ENCODE results near the gene TRIO.

Gene TRIO

DNA sequence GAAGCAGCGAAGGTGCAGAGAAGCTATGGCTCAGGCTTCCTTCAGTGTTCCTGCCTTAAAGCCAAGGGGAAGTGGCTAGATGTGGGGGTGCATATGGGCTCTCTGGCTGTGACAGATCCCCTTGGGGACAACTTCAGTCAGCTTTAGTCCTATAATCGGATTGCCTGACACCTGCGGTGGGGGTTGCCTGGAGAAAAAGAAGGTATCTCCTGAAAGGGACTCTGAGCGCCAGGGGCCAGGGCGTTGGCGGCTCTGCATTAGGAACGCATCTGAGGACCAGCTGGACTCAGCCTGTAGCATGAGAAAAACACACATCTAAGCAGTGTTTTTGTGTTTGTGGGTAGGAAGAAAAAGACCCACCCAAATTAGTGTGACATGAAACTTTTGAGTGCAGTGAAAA lies 354.2 kb downstream of the TRIO start:
- no peaks in the 10 kb centered on the region for H3K9me3 ChIP-seq (ENCODE audit: control insufficient read depth in 1 of 2, low read length in 2 of 2)
- no peak overlapping the region for H3K4me3 ChIP-seq (ENCODE audit: low read depth in 1 of 2, low read length in 2 of 2)
- H3K27me3 ChIP-seq (ENCODE audit: control insufficient read depth in 1 of 2, insufficient read depth in 2 of 2, low read length in 2 of 2): no peaks in the 10 kb centered on the region
- peaks cover 33 to 62% of the 10 kb centered on the region in 2 donors for H3K36me3 ChIP-seq (ENCODE audit: control insufficient read depth in 1 of 2, insufficient read depth in 2 of 2, low read length in 2 of 2)
- H3K27ac ChIP-seq (ENCODE audit: low read depth, low read length): no peak overlapping the region
- peaks cover 5 to 8% of the 10 kb centered on the region in 2 donors for H3K4me1 ChIP-seq (ENCODE audit: control insufficient read depth in 1 of 2, insufficient read depth in 2 of 2, low read length in 2 of 2)
- no peak overlapping the region for H3K9ac ChIP-seq (ENCODE audit: low read depth in 1 of 2, low read length in 2 of 2)

DNA sequence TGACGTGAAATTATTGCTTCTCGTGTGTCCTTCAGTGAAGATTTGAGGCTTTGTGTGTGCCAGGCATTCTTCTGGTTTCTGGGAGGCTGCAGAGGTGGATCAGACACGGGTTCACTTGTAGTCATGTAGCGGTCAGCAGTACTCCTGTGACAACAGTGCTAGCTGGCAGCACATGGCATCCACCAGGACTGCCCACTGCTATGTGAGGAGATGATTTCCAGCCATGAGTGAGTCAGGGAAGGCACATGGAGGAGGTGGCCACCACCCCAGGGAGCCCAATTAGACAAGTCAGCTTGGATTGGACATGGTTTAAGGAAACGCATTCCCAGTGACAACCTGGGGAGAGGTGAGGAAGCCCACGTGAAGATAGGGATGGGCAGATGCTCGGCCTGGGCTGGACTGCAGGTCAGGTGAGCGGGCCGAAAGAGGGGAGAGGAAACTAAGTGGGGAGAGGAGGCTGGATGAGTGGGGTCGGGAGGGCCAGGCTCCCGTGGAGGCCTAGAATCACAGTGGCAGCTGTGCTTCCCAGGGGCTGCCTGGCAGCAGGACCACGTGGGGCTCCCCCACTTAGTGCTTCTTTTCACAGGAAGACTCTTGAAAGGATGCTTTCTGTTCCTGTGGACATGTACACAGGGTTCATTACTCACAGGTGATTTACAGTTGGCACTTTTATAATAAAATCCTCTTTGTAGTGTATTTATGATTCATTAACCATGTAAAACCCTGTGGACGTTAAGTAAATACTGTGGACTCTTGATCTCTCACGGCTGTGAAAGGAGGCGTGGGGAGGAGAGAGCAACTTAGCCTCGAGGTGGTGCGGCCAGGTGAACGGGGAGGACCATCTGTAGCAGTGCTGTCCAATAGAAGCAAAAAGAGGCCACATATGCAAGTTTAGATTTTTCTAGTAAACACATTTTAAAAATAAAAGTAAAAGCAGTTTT lies 358.5 kb downstream of the TRIO start:
- Histone ChIP-seq H3K9me3 (ENCODE audit: control insufficient read depth in 1 of 2, low read length in 2 of 2) (no peaks in the 10 kb centered on the region), H3K27me3 (ENCODE audit: control insufficient read depth in 1 of 2, insufficient read depth in 2 of 2, low read length in 2 of 2) (no peaks in the 10 kb centered on the region), H3K4me3 (ENCODE audit: low read depth in 1 of 2, low read length in 2 of 2) (no peak overlapping the region), H3K27ac (ENCODE audit: low read depth, low read length) (no peak overlapping the region), H3K36me3 (ENCODE audit: control insufficient read depth in 1 of 2, insufficient read depth in 2 of 2, low read length in 2 of 2) (peaks cover 22 to 69% of the 10 kb centered on the region in 2 donors), H3K4me1 (ENCODE audit: control insufficient read depth in 1 of 2, insufficient read depth in 2 of 2, low read length in 2 of 2) (peaks cover 5 to 8% of the 10 kb centered on the region in 2 donors), H3K9ac (ENCODE audit: low read depth in 1 of 2, low read length in 2 of 2) (no peak overlapping the region)

DNA sequence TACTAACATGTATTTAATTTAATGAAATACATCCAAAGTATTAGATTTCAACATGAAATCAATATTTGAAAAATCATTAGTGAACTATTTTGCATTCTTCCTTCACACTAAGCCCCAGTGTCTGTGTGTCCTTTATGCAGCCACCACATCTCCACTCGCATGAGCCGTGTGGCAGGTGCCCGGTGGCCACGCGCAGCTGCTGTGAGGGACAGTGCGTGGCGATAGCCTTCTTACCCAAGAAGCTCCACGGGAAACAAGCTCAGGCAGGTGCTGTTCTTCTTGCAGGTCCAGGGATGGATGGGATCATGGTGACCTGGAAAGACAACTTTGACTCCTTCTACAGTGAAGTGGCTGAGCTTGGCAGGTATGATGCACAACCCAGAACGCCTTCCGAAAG lies 359.1 kb downstream of the TRIO start:
- Histone ChIP-seq H3K9me3 (ENCODE audit: control insufficient read depth in 1 of 2, low read length in 2 of 2) (no peaks in the 10 kb centered on the region), H3K9ac (ENCODE audit: low read depth in 1 of 2, low read length in 2 of 2) (no peak overlapping the region), H3K27me3 (ENCODE audit: control insufficient read depth in 1 of 2, insufficient read depth in 2 of 2, low read length in 2 of 2) (no peaks in the 10 kb centered on the region), H3K36me3 (ENCODE audit: control insufficient read depth in 1 of 2, insufficient read depth in 2 of 2, low read length in 2 of 2) (peaks cover 16 to 68% of the 10 kb centered on the region in 2 donors), H3K4me1 (ENCODE audit: control insufficient read depth in 1 of 2, insufficient read depth in 2 of 2, low read length in 2 of 2) (peaks cover 5 to 8% of the 10 kb centered on the region in 2 donors), H3K4me3 (ENCODE audit: low read depth in 1 of 2, low read length in 2 of 2) (no peak overlapping the region), H3K27ac (ENCODE audit: low read depth, low read length) (no peak overlapping the region)

DNA sequence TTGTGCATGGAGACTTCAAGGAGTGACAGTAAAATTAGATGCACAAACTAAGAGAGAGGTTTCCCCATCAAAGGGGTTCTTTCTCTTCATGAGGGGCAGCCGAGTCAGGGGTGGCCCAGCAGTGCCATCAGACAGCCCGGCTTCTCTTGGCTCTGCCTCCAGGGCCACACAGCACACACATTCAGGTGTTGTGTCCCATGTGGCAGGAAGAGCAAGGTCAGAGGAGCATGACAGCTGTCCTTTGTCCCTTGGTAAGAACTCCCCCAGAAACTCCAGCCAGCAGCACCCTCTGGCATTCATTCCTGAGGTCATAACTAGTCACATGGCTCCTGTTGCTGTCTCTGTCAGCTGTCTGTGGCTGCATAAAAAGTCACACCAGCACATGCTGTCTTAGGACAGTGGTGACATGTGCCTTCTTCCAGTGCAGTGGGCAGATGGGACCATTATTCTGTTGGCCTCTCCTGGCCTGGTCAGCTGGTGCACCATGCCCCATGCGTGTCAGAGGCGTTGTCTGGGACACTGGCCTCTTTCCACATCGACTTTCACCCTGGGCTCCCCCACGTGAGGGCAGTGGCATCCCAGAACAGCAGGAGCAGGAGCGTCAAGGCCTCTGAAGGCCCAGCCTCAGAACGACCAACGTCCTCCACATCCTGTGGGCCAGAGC lies 360.0 kb downstream of the TRIO start:
- no peaks in the 10 kb centered on the region for H3K27me3 ChIP-seq (ENCODE audit: control insufficient read depth in 1 of 2, insufficient read depth in 2 of 2, low read length in 2 of 2)
- peaks cover 5 to 8% of the 10 kb centered on the region in 2 donors for H3K4me1 ChIP-seq (ENCODE audit: control insufficient read depth in 1 of 2, insufficient read depth in 2 of 2, low read length in 2 of 2)
- no peak overlapping the region for H3K9ac ChIP-seq (ENCODE audit: low read depth in 1 of 2, low read length in 2 of 2)
- H3K36me3 ChIP-seq (ENCODE audit: control insufficient read depth in 1 of 2, insufficient read depth in 2 of 2, low read length in 2 of 2): peaks cover 21 to 68% of the 10 kb centered on the region in 2 donors
- H3K9me3 ChIP-seq (ENCODE audit: control insufficient read depth in 1 of 2, low read length in 2 of 2): no peaks in the 10 kb centered on the region
- H3K27ac ChIP-seq (ENCODE audit: low read depth, low read length): no peak overlapping the region
- no peak overlapping the region for H3K4me3 ChIP-seq (ENCODE audit: low read depth in 1 of 2, low read length in 2 of 2)

DNA sequence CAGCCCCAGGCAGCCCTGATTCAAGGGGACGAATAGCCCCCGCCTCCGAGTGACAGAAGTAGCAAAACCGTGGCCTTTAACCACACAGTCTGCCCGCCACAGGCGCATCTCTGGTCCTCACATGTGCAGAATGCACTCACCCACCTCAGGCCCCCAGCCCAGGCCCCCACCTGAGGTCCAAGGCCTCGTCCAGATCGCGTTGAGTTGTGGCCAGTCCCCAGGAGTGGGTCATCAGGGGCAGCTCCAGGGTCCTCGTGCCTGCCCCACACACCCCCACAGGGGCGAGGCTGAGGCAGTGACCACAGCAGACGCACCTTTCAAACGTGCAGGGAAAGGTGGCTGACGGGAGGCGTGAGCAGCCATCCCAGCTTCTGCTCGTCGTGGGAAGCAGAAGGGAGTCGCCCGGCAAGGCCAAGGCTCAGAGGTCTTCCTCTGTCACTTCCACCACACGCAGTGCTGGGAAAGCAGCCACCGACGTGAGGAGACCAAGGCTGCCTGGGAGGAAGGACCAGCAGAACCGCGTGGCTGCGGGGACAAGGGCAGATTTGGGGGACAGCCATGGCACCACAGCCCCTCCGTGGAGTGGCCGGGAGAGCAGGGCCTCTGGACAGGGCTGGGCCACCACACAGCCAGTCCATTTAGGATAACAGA lies 360.7 kb downstream of the TRIO start:
- peaks cover 5 to 8% of the 10 kb centered on the region in 2 donors for H3K4me1 ChIP-seq (ENCODE audit: control insufficient read depth in 1 of 2, insufficient read depth in 2 of 2, low read length in 2 of 2)
- no peak overlapping the region for H3K27ac ChIP-seq (ENCODE audit: low read depth, low read length)
- no peak overlapping the region for H3K9ac ChIP-seq (ENCODE audit: low read depth in 1 of 2, low read length in 2 of 2)
- H3K27me3 ChIP-seq (ENCODE audit: control insufficient read depth in 1 of 2, insufficient read depth in 2 of 2, low read length in 2 of 2): no peaks in the 10 kb centered on the region
- peaks cover 17 to 68% of the 10 kb centered on the region in 2 donors for H3K36me3 ChIP-seq (ENCODE audit: control insufficient read depth in 1 of 2, insufficient read depth in 2 of 2, low read length in 2 of 2)
- H3K9me3 ChIP-seq (ENCODE audit: control insufficient read depth in 1 of 2, low read length in 2 of 2): no peaks in the 10 kb centered on the region
- H3K4me3 ChIP-seq (ENCODE audit: low read depth in 1 of 2, low read length in 2 of 2): no peak overlapping the region

DNA sequence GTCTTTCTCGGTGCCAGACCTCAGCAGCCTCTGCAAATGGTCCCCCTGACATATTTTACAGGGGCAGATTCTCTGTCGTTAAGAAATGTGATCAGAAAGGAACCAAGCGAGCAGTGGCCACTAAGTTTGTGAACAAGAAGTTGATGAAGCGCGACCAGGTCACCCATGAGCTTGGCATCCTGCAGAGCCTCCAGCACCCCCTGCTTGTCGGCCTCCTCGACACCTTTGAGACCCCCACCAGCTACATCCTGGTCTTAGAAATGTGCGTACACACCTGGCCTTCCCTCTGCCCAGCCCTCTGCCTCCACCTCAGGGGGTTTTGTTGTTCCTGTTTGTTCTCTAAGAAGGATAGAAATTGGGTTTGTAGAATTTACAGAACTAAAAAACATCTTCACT lies 361.2 kb downstream of the TRIO start:
- no peaks in the 10 kb centered on the region for H3K27me3 ChIP-seq (ENCODE audit: control insufficient read depth in 1 of 2, insufficient read depth in 2 of 2, low read length in 2 of 2)
- no peak overlapping the region for H3K9ac ChIP-seq (ENCODE audit: low read depth in 1 of 2, low read length in 2 of 2)
- no peaks in the 10 kb centered on the region for H3K9me3 ChIP-seq (ENCODE audit: control insufficient read depth in 1 of 2, low read length in 2 of 2)
- no peak overlapping the region for H3K4me3 ChIP-seq (ENCODE audit: low read depth in 1 of 2, low read length in 2 of 2)
- no peak overlapping the region for H3K27ac ChIP-seq (ENCODE audit: low read depth, low read length)
- H3K36me3 ChIP-seq (ENCODE audit: control insufficient read depth in 1 of 2, insufficient read depth in 2 of 2, low read length in 2 of 2): peaks cover 12 to 63% of the 10 kb centered on the region in 2 donors
- peaks cover 5 to 8% of the 10 kb centered on the region in 2 donors for H3K4me1 ChIP-seq (ENCODE audit: control insufficient read depth in 1 of 2, insufficient read depth in 2 of 2, low read length in 2 of 2)

DNA sequence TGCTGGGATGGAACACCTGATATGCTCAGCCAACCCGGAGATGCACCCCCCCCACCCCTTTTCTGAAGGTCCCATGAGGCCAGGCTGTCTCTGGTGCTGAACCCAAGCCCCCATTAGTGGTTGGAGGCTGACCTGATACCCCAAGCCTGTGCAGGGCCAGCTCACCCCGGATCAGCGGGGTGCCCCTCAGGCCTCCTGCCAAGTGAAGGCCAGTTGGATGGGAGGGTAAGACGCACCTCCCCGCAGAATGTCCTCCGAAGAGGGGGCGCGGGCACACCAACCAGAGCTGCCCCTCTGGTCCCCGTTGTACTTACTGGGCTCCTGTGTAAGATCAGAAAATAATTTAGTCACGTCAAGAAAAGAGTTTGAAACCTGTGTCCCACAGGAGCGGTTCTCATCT lies 361.7 kb downstream of the TRIO start:
- Histone ChIP-seq H3K4me3 (ENCODE audit: low read depth in 1 of 2, low read length in 2 of 2) (no peak overlapping the region), H3K27me3 (ENCODE audit: control insufficient read depth in 1 of 2, insufficient read depth in 2 of 2, low read length in 2 of 2) (no peaks in the 10 kb centered on the region), H3K36me3 (ENCODE audit: control insufficient read depth in 1 of 2, insufficient read depth in 2 of 2, low read length in 2 of 2) (peaks cover 12 to 63% of the 10 kb centered on the region in 2 donors), H3K4me1 (ENCODE audit: control insufficient read depth in 1 of 2, insufficient read depth in 2 of 2, low read length in 2 of 2) (peaks cover 5 to 8% of the 10 kb centered on the region in 2 donors), H3K27ac (ENCODE audit: low read depth, low read length) (no peak overlapping the region), H3K9ac (ENCODE audit: low read depth in 1 of 2, low read length in 2 of 2) (no peak overlapping the region), H3K9me3 (ENCODE audit: control insufficient read depth in 1 of 2, low read length in 2 of 2) (no peaks in the 10 kb centered on the region)

DNA sequence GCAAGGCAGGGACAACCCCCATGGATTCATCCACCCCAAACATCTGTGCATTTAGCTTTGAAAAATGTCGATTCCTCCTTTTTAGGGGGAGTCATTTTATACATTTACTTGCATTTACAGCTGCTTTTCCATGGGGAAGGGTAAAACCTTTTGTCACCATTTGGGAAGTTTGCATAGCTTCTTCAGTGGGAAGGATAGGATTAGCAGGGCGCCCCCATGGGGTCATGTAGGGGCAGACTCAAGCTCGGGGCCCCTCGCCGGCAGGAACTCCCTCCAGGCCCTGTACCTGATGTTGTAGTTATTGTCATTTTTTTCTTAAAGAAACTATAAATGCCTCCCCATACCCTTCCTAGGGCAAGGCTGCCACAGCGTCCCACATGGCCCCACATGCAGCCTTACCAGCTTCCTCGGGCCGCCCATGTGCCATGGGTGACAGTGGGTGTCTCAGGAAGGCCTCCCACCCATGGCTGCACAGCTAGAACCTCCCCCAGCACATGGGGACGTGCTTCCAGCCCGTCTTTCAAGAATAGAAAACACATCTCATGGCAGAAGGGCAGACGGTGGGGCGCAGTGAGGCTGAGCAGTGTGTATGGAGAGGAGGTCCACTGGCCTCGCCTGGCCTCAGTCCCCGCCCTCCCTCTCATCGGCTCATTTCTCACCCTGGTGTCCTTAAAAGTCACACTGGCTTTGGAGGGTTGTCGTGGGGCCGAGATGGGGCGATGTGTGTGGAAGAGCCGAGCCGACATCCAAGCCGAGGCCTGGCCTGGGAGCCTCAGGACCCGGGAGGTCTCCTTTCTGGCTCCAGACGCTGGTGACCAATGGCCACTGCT lies 362.4 kb downstream of the TRIO start:
- no peak overlapping the region for H3K9ac ChIP-seq (ENCODE audit: low read depth in 1 of 2, low read length in 2 of 2)
- H3K27ac ChIP-seq (ENCODE audit: low read depth, low read length): no peak overlapping the region
- H3K36me3 ChIP-seq (ENCODE audit: control insufficient read depth in 1 of 2, insufficient read depth in 2 of 2, low read length in 2 of 2): peaks cover 8 to 63% of the 10 kb centered on the region in 2 donors
- no peak overlapping the region for H3K4me3 ChIP-seq (ENCODE audit: low read depth in 1 of 2, low read length in 2 of 2)
- H3K4me1 ChIP-seq (ENCODE audit: control insufficient read depth in 1 of 2, insufficient read depth in 2 of 2, low read length in 2 of 2): peaks cover 5 to 8% of the 10 kb centered on the region in 2 donors
- no peaks in the 10 kb centered on the region for H3K9me3 ChIP-seq (ENCODE audit: control insufficient read depth in 1 of 2, low read length in 2 of 2)
- H3K27me3 ChIP-seq (ENCODE audit: control insufficient read depth in 1 of 2, insufficient read depth in 2 of 2, low read length in 2 of 2): no peaks in the 10 kb centered on the region

DNA sequence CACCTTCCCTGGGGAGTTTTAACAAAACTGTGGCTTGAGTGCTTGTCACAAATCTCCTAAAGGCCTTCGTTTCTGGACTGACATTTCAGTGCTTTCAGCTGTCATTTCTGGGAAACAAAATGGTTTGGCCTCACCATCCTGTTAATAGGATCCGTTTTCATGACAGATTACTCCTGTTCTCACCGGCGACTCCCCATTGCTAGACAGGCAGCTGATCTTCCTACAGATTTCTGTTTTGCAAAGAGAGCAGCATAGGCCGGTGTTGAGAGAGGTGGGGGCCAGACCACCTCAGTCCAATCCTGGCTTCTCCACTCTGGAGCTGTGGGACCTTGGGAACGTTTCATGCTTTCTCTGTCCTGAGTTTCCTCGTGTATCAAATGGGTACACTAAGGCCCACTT lies 363.0 kb downstream of the TRIO start:
- Histone ChIP-seq H3K27me3 (ENCODE audit: control insufficient read depth in 1 of 2, insufficient read depth in 2 of 2, low read length in 2 of 2) (no peaks in the 10 kb centered on the region), H3K9ac (ENCODE audit: low read depth in 1 of 2, low read length in 2 of 2) (no peak overlapping the region), H3K9me3 (ENCODE audit: control insufficient read depth in 1 of 2, low read length in 2 of 2) (no peaks in the 10 kb centered on the region), H3K4me1 (ENCODE audit: control insufficient read depth in 1 of 2, insufficient read depth in 2 of 2, low read length in 2 of 2) (peaks cover 5 to 8% of the 10 kb centered on the region in 2 donors), H3K27ac (ENCODE audit: low read depth, low read length) (no peak overlapping the region), H3K4me3 (ENCODE audit: low read depth in 1 of 2, low read length in 2 of 2) (no peak overlapping the region), H3K36me3 (ENCODE audit: control insufficient read depth in 1 of 2, insufficient read depth in 2 of 2, low read length in 2 of 2) (peaks cover 8 to 63% of the 10 kb centered on the region in 2 donors)

Data from duodenal mucosa (tissue), 2 donors.